ENCODE results near the gene PRKAR1B.
A peak's percentile ranks its signal among the peaks of the same experiment; 100 is the strongest.

The PRKAR1B gene

GRCh38 chr7:609365-609764, 117.7 kb downstream of the PRKAR1B start:
- no peaks in the 10 kb centered on the region for H3K27me3 Mint-ChIP-seq
- peak overlapping the region; percentile 50 to 93 for H3K27ac Mint-ChIP-seq
- peaks cover 0 to 8% of the 10 kb centered on the region in 2 donors for H3K9me3 Mint-ChIP-seq
- peaks cover 23 to 41% of the 10 kb centered on the region in 2 donors for H3K4me1 Mint-ChIP-seq (ENCODE audit: low read depth in 2 of 2)
- ATAC-seq (replicated peaks) (peak; percentile 14), DNase-seq (no peak)
- H3K36me3 Mint-ChIP-seq (ENCODE audit: insufficient read depth), result peaks cover 29% of the 10 kb centered on the region
- peak overlapping the region; percentile 51 to 74 for H3K4me3 Mint-ChIP-seq

GRCh38 chr7:608954-609353, 118.1 kb downstream of the PRKAR1B start:
- ATAC-seq (replicated peaks) (no peak), DNase-seq (no peak)
- peaks cover 0 to 8% of the 10 kb centered on the region in 2 donors for H3K9me3 Mint-ChIP-seq
- peaks cover 32% of the 10 kb centered on the region for H3K36me3 Mint-ChIP-seq (ENCODE audit: insufficient read depth)
- no peaks in the 10 kb centered on the region for H3K27me3 Mint-ChIP-seq
- peaks cover 27 to 44% of the 10 kb centered on the region in 2 donors for H3K4me1 Mint-ChIP-seq (ENCODE audit: low read depth in 2 of 2)
- H3K27ac Mint-ChIP-seq, result peak overlapping the region; percentile 50 to 93
- peak overlapping the region; percentile 51 to 74 for H3K4me3 Mint-ChIP-seq

GRCh38 chr7:608361-608760, 118.7 kb downstream of the PRKAR1B start:
- Mint-ChIP-seq H3K36me3 (ENCODE audit: insufficient read depth) (peaks cover 32% of the 10 kb centered on the region), H3K4me1 (ENCODE audit: low read depth in 2 of 2) (peaks cover 32 to 46% of the 10 kb centered on the region in 2 donors), H3K27me3 (no peaks in the 10 kb centered on the region), H3K27ac (peak overlapping the region; percentile 73 to 96), H3K4me3 (peak overlapping the region; percentile 35 to 72), H3K9me3 (peaks cover 0 to 8% of the 10 kb centered on the region in 2 donors)
- DNase-seq (no peak), ATAC-seq (replicated peaks) (no peak)

GRCh38 chr7:607938-608337, 119.1 kb downstream of the PRKAR1B start:
- Mint-ChIP-seq H3K27ac (peak overlapping the region; percentile 73 to 96), H3K36me3 (ENCODE audit: insufficient read depth) (peaks cover 32% of the 10 kb centered on the region), H3K4me1 (ENCODE audit: low read depth in 2 of 2) (peaks cover 36 to 50% of the 10 kb centered on the region in 2 donors), H3K27me3 (no peaks in the 10 kb centered on the region), H3K4me3 (peak overlapping the region; percentile 35 to 72), H3K9me3 (peaks cover 0 to 8% of the 10 kb centered on the region in 2 donors)
- DNase-seq (peak in 2 of 3 experiments; percentile 20 to 32), ATAC-seq (replicated peaks) (peak; percentile 10)

- H3K4me3 Mint-ChIP-seq, result peak overlapping the region; percentile 95 to 97
- peak overlapping the region; percentile 100 for H3K27ac Mint-ChIP-seq
- ATAC-seq (replicated peaks) (no peak), DNase-seq (no peak)
- peaks cover 46 to 56% of the 10 kb centered on the region in 2 donors for H3K4me1 Mint-ChIP-seq (ENCODE audit: low read depth in 2 of 2)
- H3K27me3 Mint-ChIP-seq, result no peaks in the 10 kb centered on the region
- H3K9me3 Mint-ChIP-seq, result no peaks in the 10 kb centered on the region
- H3K36me3 Mint-ChIP-seq (ENCODE audit: insufficient read depth), result peaks cover 47% of the 10 kb centered on the region
These were observed 121.2 kb downstream of the PRKAR1B start for GRCh38 chr7:605661-606450.

- Mint-ChIP-seq H3K4me1 (ENCODE audit: low read depth in 2 of 2) (peaks cover 45 to 50% of the 10 kb centered on the region in 2 donors), H3K27me3 (no peaks in the 10 kb centered on the region), H3K9me3 (no peaks in the 10 kb centered on the region), H3K4me3 (peak overlapping the region; percentile 95 to 97), H3K27ac (peak overlapping the region; percentile 100), H3K36me3 (ENCODE audit: insufficient read depth) (peaks cover 46% of the 10 kb centered on the region)
- ATAC-seq (replicated peaks) (no peak), DNase-seq (no peak)
These were observed 122.1 kb downstream of the PRKAR1B start for GRCh38 chr7:604884-605531.

GRCh38 chr7:604001-604883, 122.8 kb downstream of the PRKAR1B start:
- Mint-ChIP-seq H3K36me3 (ENCODE audit: insufficient read depth) (peaks cover 48% of the 10 kb centered on the region), H3K9me3 (no peaks in the 10 kb centered on the region), H3K4me1 (ENCODE audit: low read depth in 2 of 2) (peaks cover 40 to 43% of the 10 kb centered on the region in 2 donors), H3K27ac (peak overlapping the region; percentile 100), H3K4me3 (peak overlapping the region; percentile 95 to 97), H3K27me3 (no peaks in the 10 kb centered on the region)
- DNase-seq (peak; percentile 91 to 95 (median 93)), ATAC-seq (replicated peaks) (peak; percentile 73)

- ATAC-seq (replicated peaks) (peak; percentile 34), DNase-seq (peak; percentile 48 to 53 (median 48))
- Mint-ChIP-seq H3K27ac (peak overlapping the region; percentile 100), H3K4me3 (peak overlapping the region; percentile 95 to 97), H3K36me3 (ENCODE audit: insufficient read depth) (peaks cover 46% of the 10 kb centered on the region), H3K4me1 (ENCODE audit: low read depth in 2 of 2) (peaks cover 38 to 40% of the 10 kb centered on the region in 2 donors), H3K9me3 (no peaks in the 10 kb centered on the region), H3K27me3 (no peaks in the 10 kb centered on the region)
These were observed 123.7 kb downstream of the PRKAR1B start for GRCh38 chr7:603152-603951.

- H3K27me3 Mint-ChIP-seq, result no peaks in the 10 kb centered on the region
- DNase-seq (peak in 1 of 3 experiments; percentile 24), ATAC-seq (replicated peaks) (no peak)
- peak overlapping the region; percentile 95 to 97 for H3K4me3 Mint-ChIP-seq
- peaks cover 34 to 38% of the 10 kb centered on the region in 2 donors for H3K4me1 Mint-ChIP-seq (ENCODE audit: low read depth in 2 of 2)
- peaks cover 42% of the 10 kb centered on the region for H3K36me3 Mint-ChIP-seq (ENCODE audit: insufficient read depth)
- H3K27ac Mint-ChIP-seq, result peak overlapping the region; percentile 100
- no peaks in the 10 kb centered on the region for H3K9me3 Mint-ChIP-seq
These were observed 124.5 kb downstream of the PRKAR1B start for GRCh38 chr7:602341-603141.

- H3K27ac Mint-ChIP-seq, result peak overlapping the region; percentile 100
- H3K27me3 Mint-ChIP-seq, result no peaks in the 10 kb centered on the region
- ATAC-seq (replicated peaks) (peak; percentile 54), DNase-seq (peak; percentile 66 to 70 (median 69))
- peaks cover 34 to 38% of the 10 kb centered on the region in 2 donors for H3K4me1 Mint-ChIP-seq (ENCODE audit: low read depth in 2 of 2)
- no peaks in the 10 kb centered on the region for H3K9me3 Mint-ChIP-seq
- peaks cover 38% of the 10 kb centered on the region for H3K36me3 Mint-ChIP-seq (ENCODE audit: insufficient read depth)
- peak overlapping the region; percentile 95 to 97 for H3K4me3 Mint-ChIP-seq
These were observed 125.3 kb downstream of the PRKAR1B start for GRCh38 chr7:601595-602340.

GRCh38 chr7:601036-601594, 126.0 kb downstream of the PRKAR1B start:
- ATAC-seq (replicated peaks) (no peak), DNase-seq (no peak)
- peaks cover 37% of the 10 kb centered on the region for H3K36me3 Mint-ChIP-seq (ENCODE audit: insufficient read depth)
- peak overlapping the region; percentile 100 for H3K27ac Mint-ChIP-seq
- H3K27me3 Mint-ChIP-seq, result no peaks in the 10 kb centered on the region
- no peaks in the 10 kb centered on the region for H3K9me3 Mint-ChIP-seq
- H3K4me3 Mint-ChIP-seq, result peak overlapping the region; percentile 95 to 97
- peaks cover 34 to 38% of the 10 kb centered on the region in 2 donors for H3K4me1 Mint-ChIP-seq (ENCODE audit: low read depth in 2 of 2)

All from effector memory CD8-positive, alpha-beta T cell (primary cell).